T-helper 9 cell (primary cell): ENCODE measurements around the gene CTBS.
"Not testable (repeated sequence)": the region's sequence is repeated elsewhere in the genome, so short reads cannot be mapped to it uniquely, and the experiment has no call there.

ENCODE experiments used
- DNase-seq: peaks from one replicate; pipeline ENCODE4 v3.0.0-alpha.2; 2020
- total RNA-seq, 2 donors: gene quantifications; one replicate each; lab custom pipeline; 2026; lab: John Stamatoyannopoulos, UW

CTBS gene, protein sequence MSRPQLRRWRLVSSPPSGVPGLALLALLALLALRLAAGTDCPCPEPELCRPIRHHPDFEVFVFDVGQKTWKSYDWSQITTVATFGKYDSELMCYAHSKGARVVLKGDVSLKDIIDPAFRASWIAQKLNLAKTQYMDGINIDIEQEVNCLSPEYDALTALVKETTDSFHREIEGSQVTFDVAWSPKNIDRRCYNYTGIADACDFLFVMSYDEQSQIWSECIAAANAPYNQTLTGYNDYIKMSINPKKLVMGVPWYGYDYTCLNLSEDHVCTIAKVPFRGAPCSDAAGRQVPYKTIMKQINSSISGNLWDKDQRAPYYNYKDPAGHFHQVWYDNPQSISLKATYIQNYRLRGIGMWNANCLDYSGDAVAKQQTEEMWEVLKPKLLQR
- 14.3 to 18.3 reads per million in 2 donors for total RNA-seq

DNA sequence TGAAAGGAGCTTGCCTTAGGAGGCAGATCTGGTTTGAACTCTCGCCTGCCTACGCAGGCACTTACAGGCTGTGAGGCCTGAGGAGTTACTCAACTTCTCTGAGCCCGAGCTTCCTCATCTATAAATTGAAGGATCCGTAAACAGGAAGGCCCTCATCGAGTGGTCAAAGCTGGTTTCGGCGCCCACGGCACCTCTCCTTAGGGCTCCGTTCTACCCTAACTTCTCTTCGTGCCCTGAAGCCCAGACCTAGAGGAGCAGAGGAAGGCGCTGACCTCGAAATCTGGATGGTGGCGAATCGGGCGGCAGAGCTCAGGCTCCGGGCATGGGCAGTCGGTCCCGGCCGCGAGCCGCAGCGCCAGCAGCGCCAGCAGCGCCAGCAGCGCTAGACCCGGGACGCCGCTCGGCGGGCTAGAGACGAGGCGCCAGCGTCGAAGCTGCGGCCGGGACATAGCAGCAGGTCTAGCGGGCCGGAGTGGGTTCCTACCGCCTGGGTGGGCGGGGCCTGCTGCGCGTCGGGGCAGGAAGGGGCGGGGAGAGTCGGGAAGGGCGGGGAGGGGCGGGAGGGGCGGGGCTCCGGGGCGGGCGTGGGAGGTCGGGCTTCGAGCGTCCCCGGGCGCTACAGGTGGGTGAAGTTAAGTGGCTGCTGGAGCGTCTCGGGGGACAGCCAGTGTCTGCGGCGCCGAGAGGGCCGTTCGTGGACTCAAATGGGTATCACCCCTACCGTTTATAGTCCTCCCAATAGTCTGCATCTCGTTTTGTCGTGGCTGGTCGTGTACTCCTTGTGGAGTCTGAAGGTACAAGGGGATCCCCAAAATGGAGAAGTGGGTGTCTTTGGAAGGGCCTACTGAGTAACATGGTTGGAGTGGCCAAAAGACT, at the start of gene CTBS:
CTBS (minus strand) TSS at position 474 of the 876 bp plus-strand sequence; CDS start at position 449, 25 bp downstream.
- peak; percentile 88 for DNase-seq

- no peak for DNase-seq
These were observed 47.3 kb upstream of the CTBS start for GRCh38 chr1:84621553-84621952.

- peak; percentile 73 for DNase-seq
These were observed 46.6 kb upstream of the CTBS start for GRCh38 chr1:84620720-84621313.

DNA sequence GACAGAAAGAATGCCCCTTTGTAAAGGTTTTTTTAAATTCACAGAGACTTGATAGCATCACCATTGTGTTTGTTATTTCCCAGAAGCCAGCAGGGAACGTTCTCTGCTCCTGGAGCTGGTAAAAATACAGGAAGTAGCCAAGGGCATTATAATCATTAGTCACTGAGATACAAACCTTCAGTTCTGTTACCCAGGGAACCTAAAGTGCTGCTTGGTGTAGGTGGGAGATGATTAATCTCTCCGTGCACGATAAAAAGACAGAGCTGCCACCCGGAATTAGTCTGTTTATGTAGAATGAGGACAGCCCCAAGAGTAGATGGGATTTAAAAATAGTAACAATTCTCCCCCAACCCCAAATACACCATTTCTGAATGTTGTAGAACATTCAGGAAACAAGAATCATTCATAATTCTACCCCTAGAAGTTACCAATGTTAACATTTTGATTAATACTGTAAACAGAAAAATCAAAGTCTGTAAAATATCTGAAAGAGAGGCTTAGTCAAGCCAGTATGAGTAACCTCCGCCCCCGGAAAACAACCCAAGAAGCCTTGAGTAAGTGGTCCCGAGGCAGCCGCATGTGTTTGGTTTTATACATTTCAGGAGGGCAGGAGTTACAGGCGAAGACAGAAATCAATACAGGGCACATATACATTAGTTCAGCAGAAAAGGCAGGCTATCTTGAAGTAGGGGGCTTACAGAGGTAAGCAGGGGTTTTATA, 45.3 kb upstream of the CTBS start:
- DNase-seq, result no peak

DNA sequence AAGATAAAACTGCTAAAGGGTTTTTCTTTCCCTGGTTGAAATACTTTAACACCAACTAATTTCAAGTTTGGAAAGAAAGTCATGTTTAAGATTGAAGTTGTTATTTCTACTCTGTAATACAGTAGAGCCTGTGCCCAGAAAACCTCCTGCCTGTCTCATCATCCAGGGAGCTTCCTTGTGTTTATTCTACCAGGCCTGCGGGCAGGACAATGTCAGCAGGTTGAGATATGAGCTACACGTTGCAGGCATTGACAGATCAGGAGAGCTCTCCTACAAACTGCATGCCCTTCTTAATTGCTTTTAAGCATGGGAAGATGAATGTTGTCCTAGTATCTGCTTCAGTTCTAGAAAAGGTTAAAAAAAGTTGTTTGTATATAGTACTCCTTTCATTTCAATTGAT, 43.1 kb upstream of the CTBS start:
- DNase-seq, result no peak

- DNase-seq, result no peak
These were observed 41.5 kb upstream of the CTBS start for GRCh38 chr1:84615790-84616189.

DNA sequence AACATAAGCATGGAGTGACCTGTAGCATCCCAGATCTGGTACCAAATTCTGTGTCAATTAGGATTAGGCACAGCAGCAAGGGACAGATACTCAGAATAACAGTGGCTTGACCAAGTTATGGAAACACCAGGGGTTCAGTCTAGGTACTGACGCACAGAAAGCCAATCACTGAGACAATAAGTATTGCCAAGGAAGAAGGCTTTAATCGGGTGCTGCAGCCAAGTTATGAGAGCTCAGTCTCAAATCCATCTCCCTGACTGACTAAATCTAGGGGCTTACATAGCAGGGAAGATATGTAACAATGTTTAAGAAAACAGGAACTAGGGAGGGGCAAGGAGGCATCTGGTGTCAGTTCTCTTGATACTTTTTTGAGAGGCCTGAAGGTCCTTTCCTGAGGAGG, 39.6 kb upstream of the CTBS start:
- DNase-seq, result no peak

DNA sequence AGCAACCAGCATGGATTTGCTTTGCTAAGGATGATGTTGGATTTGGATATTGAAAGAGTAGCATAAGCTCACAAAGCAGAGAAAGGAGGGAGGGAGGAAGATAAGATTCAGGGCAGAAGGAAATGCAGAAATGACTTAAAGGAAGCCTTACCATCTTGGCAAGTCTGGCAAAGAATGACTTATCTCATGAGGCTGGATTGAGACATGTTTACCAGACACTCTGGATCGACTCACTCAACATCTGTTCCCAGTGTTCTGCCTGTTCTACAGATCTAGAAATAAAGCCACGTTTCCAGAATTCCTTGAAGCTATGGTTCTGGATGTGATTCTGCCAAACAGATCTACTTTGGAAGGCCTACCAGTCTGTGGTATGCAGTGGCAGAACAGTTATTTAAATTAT, 38.8 kb upstream of the CTBS start:
- no peak for DNase-seq

DNA sequence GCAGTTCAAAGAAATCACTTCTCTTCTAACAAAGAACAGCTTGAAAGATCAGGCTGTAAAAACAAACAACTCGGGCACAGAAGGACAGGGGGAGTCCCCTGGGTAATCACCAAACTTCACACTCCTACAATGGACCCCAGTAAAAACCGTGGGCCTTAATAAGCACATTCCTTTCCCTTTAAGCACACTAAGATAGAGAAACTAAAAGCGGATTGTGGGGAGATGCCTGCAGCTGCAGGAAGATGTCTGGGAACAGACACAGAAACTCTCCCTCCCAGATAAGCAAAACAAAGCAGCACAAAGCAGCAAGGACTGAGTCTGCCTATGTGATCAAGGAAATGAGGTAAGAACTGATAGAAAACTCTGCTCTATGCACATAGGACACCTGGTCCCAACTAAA, 37.6 kb upstream of the CTBS start:
- DNase-seq, result no peak

DNA sequence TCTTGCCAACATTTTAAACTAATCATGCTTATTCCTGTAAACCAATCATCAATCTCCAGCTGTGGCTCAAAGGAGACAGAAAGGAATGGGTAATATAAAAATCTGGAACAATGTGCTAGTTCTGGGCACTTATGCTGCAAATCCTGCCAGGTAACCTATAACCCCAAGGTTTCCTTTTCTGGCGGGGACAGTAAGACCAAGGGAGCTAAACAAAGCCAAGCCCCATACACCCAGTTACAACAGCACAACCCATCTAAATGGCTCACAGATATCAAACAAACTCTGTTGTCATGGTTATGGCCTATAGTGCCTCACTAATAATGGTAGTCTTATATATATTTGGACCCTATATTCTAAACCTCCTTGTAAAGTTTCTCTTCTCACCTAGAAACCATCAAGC, 36.9 kb upstream of the CTBS start:
- no peak for DNase-seq

- no peak for DNase-seq
These were observed 32.7 kb upstream of the CTBS start for GRCh38 chr1:84606977-84607376.

DNA sequence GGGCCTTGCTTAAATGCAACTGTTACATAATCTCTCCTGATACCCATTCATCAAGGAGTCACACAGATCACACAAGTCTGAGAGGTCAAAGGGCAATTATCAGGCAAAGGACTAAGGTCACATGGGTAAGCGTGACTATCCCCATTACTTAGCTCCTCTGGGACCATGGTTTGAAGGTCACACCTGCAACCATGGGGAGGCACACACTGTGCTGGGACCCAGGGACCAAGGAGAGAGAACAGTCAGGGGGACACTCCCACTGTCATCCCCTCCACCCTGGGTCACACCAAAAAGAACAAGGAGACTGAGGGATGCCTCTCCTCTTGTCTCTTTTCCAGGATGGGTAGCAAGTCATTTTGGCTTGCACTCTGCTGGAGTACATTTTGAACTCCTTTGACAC, 30.9 kb upstream of the CTBS start:
- DNase-seq, result no peak

DNA sequence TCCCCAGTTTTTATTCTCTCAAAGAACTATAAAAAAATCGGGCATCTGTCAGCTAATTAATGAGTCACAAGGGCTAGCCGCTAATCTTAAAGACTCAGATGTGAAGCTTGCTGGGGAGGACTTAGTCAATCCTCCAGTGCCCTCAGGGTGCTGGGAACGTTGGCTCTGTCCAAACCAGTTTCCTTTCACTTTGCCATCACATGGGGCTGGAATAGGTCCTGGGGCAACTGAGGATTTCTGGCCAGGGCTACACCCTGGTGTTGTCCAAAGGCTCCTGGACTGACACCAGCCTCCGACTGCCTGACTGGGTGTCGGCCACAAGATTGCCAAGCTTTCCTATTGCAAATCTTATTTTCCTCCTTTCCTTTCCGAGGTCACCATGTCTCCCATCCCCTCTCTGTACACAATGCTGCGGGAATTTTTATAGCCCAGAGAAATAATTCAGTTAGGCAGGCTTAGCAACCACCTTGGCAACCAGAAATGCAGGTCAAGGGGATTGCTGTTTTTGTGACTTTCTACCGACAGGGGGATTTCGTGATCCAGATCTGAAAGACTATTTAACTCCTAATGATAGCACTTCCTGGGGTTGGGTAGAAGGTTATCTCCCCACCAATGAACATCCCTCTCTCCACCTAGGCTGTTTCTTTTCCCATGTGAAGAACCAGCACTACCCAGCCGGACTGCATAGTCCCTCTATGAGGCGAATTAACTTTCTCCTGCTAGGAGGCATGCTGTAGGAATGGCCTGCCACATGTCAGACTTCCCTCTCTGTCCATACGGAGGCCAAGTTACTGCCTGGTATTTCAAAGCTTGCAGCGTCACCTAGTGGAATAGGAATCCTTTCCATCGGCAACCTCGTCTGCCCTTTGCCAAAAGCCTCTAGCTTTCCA, 29.9 kb upstream of the CTBS start:
- no peak for DNase-seq

GRCh38 chr1:84603223-84603622, 29.0 kb upstream of the CTBS start:
- DNase-seq, result no peak

- no peak for DNase-seq
These were observed 26.6 kb upstream of the CTBS start for GRCh38 chr1:84600796-84601195.

- no peak for DNase-seq
These were observed 24.9 kb upstream of the CTBS start for GRCh38 chr1:84598846-84599741.

GRCh38 chr1:84598418-84598817, 24.2 kb upstream of the CTBS start:
- no peak for DNase-seq

DNA sequence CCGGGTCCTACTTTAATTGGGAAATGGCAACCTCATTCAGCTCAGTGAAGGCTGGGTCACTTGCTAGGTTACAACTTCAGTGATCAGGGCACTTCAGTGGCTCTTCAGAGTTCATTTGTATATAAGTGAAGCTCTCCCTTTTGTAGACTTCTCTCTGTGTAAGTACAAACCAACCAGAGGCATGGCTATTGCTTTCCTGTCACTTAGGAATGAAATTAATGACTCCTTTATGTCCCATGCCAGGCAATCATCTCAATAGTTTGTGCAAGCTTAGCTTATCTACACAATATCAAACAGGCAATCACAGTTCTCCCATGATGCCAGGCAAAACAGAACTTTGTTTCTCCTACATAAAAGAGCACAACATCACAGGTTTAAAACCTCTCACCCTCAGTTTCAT, 22.8 kb upstream of the CTBS start:
- no peak for DNase-seq

- DNase-seq, result not testable (repeated sequence)
These were observed 20.7 kb upstream of the CTBS start for GRCh38 chr1:84594959-84595358.

GRCh38 chr1:84587099-84587498, 12.9 kb upstream of the CTBS start:
- no peak for DNase-seq

- DNase-seq, result no peak
These were observed 11.6 kb upstream of the CTBS start for GRCh38 chr1:84585803-84586202.
